HL-60 (cell line): Measurements from ENCODE around the gene CTIF.

Source experiments
- DNase-seq, 2 experiments: peaks; one replicate each; pipeline ENCODE4 v3.0.0-alpha.2; 2010 to 2020; ENCODE audit warnings: low read depth in 1 of 2, low spot score in 1 of 2
- H3K27ac ChIP-seq: fragments of 250-450 bp; sonication (Bioruptor Pico); replicated peaks from 2 replicates; pipeline ENCODE4 v1.5.1; 2020; ENCODE audit warnings: mild to moderate bottlenecking, moderate library complexity
- H3K27me3 ChIP-seq: fragments of 250-450 bp; sonication (Bioruptor Pico); 2 replicates; pipeline ENCODE4 v1.5.1; 2021; ENCODE audit warnings: mild to moderate bottlenecking, moderate library complexity; ENCODE audit not compliant: insufficient read depth, poor library complexity, severe bottlenecking
- H3K4me3 ChIP-seq: replicated peaks from 2 replicates; pipeline ENCODE4 v1.5.1; 2011; ENCODE audit warnings: mild to moderate bottlenecking, control low read depth, low read length; ENCODE audit not compliant: insufficient read depth
- GABPA ChIP-seq: IDR thresholded peaks from 2 replicates; pipeline ENCODE4 v1.6.1; 2012; ENCODE audit warnings: low read depth
- POLR2AphosphoS5 ChIP-seq: IDR thresholded peaks from 2 replicates; pipeline ENCODE4 v1.6.1; 2012; ENCODE audit warnings: low read depth
- SPI1 ChIP-seq: IDR thresholded peaks from 2 replicates; pipeline ENCODE4 v1.6.1; 2012; ENCODE audit warnings: low read depth, mild to moderate bottlenecking, borderline replicate concordance
- TF ChIP-seq, protein P1 (sequence below): IDR thresholded peaks from 2 replicates; pipeline ENCODE4 v1.6.1; 2012; ENCODE audit warnings: low read depth; ENCODE audit not compliant: insufficient replicate concordance
- TF ChIP-seq, protein P2 (sequence below): IDR thresholded peaks from one replicate; pipeline ENCODE4 v1.5.1; 2011; ENCODE audit warnings: low read length, control low read depth, inconsistent platforms; ENCODE audit not compliant: insufficient read depth

CTIF gene

DNA sequence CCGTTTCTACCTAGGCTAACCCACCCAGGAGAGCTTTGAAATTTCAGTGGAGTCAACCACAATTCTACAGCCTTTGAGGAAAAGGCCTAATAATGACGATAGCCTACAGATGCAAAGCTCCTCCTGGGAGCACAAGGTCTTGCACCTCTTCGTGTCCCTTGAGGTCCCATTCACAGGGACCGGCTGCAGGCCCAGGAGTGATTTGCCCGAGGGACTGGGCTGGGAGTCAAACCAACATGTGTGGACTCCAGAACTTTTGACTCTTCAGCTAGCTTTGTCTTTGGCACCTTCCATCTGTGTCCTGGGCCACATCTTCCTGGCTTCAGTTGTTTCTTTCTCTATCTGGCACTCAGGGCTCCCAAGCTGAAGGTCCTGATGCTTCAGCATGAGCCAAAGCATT, 335.4 kb downstream of the CTIF start:
- Histone ChIP-seq H3K27ac (no peak overlapping the region), H3K4me3 (no peak overlapping the region), H3K27me3 (no peaks in the 10 kb centered on the region)
- TF ChIP-seq SPI1 (no peak), GABPA (no peak), POLR2AphosphoS5 (no peak)
- TF ChIP-seq, protein P1, sequence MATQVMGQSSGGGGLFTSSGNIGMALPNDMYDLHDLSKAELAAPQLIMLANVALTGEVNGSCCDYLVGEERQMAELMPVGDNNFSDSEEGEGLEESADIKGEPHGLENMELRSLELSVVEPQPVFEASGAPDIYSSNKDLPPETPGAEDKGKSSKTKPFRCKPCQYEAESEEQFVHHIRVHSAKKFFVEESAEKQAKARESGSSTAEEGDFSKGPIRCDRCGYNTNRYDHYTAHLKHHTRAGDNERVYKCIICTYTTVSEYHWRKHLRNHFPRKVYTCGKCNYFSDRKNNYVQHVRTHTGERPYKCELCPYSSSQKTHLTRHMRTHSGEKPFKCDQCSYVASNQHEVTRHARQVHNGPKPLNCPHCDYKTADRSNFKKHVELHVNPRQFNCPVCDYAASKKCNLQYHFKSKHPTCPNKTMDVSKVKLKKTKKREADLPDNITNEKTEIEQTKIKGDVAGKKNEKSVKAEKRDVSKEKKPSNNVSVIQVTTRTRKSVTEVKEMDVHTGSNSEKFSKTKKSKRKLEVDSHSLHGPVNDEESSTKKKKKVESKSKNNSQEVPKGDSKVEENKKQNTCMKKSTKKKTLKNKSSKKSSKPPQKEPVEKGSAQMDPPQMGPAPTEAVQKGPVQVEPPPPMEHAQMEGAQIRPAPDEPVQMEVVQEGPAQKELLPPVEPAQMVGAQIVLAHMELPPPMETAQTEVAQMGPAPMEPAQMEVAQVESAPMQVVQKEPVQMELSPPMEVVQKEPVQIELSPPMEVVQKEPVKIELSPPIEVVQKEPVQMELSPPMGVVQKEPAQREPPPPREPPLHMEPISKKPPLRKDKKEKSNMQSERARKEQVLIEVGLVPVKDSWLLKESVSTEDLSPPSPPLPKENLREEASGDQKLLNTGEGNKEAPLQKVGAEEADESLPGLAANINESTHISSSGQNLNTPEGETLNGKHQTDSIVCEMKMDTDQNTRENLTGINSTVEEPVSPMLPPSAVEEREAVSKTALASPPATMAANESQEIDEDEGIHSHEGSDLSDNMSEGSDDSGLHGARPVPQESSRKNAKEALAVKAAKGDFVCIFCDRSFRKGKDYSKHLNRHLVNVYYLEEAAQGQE, result no peak
- TF ChIP-seq, protein P2, sequence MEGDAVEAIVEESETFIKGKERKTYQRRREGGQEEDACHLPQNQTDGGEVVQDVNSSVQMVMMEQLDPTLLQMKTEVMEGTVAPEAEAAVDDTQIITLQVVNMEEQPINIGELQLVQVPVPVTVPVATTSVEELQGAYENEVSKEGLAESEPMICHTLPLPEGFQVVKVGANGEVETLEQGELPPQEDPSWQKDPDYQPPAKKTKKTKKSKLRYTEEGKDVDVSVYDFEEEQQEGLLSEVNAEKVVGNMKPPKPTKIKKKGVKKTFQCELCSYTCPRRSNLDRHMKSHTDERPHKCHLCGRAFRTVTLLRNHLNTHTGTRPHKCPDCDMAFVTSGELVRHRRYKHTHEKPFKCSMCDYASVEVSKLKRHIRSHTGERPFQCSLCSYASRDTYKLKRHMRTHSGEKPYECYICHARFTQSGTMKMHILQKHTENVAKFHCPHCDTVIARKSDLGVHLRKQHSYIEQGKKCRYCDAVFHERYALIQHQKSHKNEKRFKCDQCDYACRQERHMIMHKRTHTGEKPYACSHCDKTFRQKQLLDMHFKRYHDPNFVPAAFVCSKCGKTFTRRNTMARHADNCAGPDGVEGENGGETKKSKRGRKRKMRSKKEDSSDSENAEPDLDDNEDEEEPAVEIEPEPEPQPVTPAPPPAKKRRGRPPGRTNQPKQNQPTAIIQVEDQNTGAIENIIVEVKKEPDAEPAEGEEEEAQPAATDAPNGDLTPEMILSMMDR, result no peak
- no peak for DNase-seq

DNA sequence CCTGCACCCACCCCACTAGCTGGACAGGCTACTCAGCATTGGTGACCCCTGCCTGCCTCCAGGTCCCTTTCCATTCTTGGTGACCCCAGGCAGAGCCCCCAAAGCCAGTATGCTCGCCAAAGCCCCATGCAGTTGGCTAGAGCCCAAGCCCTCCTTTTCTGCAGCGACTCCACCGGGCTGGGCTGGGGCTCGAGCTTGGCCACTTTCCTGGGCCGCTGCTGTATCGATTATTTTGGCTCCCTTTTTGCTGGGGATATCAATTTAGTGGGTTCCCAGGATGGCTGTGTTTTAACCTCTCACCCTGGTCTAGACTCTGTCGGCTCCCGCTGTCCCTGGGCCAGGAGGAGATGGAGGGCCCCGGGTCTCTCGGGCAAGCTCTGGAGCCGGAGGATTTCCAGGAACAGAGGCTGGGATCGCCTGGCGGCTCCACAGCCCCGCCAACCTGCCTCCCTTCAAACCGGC, 335.9 kb downstream of the CTIF start:
- Histone ChIP-seq H3K27ac (no peak overlapping the region), H3K4me3 (no peak overlapping the region), H3K27me3 (no peaks in the 10 kb centered on the region)
- TF ChIP-seq POLR2AphosphoS5 (no peak), GABPA (no peak)
- TF ChIP-seq, protein P2, result no peak
- no peak for DNase-seq

DNA sequence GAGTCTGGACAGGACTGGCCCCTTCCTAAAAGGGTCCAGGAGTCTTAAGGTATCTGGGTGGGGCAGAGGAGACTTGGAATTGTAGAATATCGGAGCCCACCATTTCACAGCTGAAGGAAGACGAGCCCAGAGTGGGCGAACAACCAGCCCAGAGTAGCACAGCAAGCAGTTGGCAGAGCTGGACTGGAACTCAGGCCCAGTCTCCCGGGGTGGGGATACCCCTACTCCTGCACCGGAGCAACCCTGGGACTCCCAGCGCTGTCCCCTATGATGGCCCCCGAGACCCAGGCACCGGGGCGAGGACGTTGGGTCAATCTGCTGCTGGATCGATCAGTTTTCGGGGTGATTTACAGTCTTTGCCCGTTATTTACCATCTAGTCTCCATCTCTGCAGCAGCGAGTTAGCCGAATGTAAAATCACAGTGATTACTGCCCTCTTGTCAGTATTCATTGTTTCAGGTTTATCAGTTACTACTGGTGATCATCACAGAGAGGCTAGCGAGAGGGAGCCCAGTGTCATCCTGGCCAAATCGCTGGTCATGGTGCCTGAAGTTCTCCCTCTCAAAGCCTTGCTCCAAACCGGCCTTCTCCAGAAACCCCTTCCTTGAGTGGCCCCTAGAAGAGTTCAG, 336.6 kb downstream of the CTIF start:
- TF ChIP-seq SPI1 (no peak; the same call in 1 of the 2 replicates), GABPA (no peak), POLR2AphosphoS5 (no peak)
- TF ChIP-seq, protein P2, result no peak
- TF ChIP-seq, protein P1, result no peak

More for the DNA sequence above, 336.6 kb downstream of the CTIF start:
- Histone ChIP-seq H3K27ac (no peak overlapping the region), H3K4me3 (no peak overlapping the region), H3K27me3 (no peaks in the 10 kb centered on the region)
- no peak for DNase-seq
